Activated CD4-positive, alpha-beta T cell treated with anti-CD3 and anti-CD28 coated beads, Interleukin-2, amount 50 U/mL, for 4 hours (primary cell): ENCODE results near the gene CLPX.
"Not testable (repeated sequence)": the region's sequence is repeated elsewhere in the genome, so short reads cannot be mapped to it uniquely, and the experiment has no call there.

Experiments
- DNase-seq, 2 experiments: peaks; one replicate each; pipeline ENCODE4 v3.0.0-alpha.2; 2020

Gene CLPX

GRCh38 chr15:65099801-65100200 lies 85.3 kb downstream of the CLPX start:
- DNase-seq, result not testable (repeated sequence)

GRCh38 chr15:65099336-65099735 lies 85.8 kb downstream of the CLPX start:
- no peak for DNase-seq
